ENCODE data around the gene CCDC82. TPM values are rescaled to one million over a fixed set of nuclear protein-coding genes. Genes with fewer than 3 reads are reported as not detected.

The CCDC82 gene
- total and polyA plus RNA-seq, 2 of the 4 experiments (the other 2 are of a cell fraction): 4.1 to 9.4 TPM

- Histone ChIP-seq H3K27ac (ENCODE audit: insufficient read depth, low read length) (peak overlapping the region; percentile 94), H3K4me1 (ENCODE audit: control insufficient read depth, insufficient read depth, low read length) (peaks cover 16% of the 10 kb centered on the region), H3K23ac (ENCODE audit: low read depth, low read length) (peak overlapping the region; percentile 95), H3K9me3 (ENCODE audit: control insufficient read depth, insufficient read depth, low read length) (no peaks in the 10 kb centered on the region), H4K5ac (ENCODE audit: low read depth, low read length) (peak overlapping the region; percentile 16), H3K9me1 (ENCODE audit: insufficient read depth, low read length) (peaks cover 10% of the 10 kb centered on the region), H3K9ac (ENCODE audit: low read depth, low read length) (peak overlapping the region; percentile 95), H3K14ac (replicated peaks; ENCODE audit: low read depth, low read length) (peak overlapping the region; percentile 94), H2AK9ac (replicated peaks; ENCODE audit: low read depth, low read length, poor library complexity) (peak overlapping the region; percentile 21), H3K18ac (ENCODE audit: low read depth, low read length) (peak overlapping the region; percentile 13), H3K56ac (ENCODE audit: extremely low read depth, insufficient read depth, low read length) (peak overlapping the region; percentile 85; the same call in 1 of the 2 replicates), H2BK120ac (ENCODE audit: low read depth, low read length) (peak overlapping the region; percentile 89), H2BK5ac (ENCODE audit: low read depth, low read length, poor library complexity, severe bottlenecking) (peak overlapping the region; percentile 92), H3K4me3 (ENCODE audit: insufficient read depth, low read depth, low read length) (peak overlapping the region; percentile 92), H4K91ac (ENCODE audit: insufficient read depth, low read depth, low read length) (peak overlapping the region; percentile 88), H2BK15ac (ENCODE audit: low read depth, low read length) (peak overlapping the region; percentile 72), H4K8ac (ENCODE audit: low read depth in 2 of 2, low read length in 2 of 2) (peak overlapping the region; percentile 17 to 87), H3K4me2 (ENCODE audit: low read depth, low read length) (peak overlapping the region; percentile 96), H3K79me1 (ENCODE audit: low read depth in 1 of 2, low read length in 2 of 2) (peaks cover 21 to 67% of the 10 kb centered on the region in 2 experiments; a peak in 3 of 4 replicates), H3K4ac (ENCODE audit: low read depth, low read length) (peak overlapping the region; percentile 93), H2BK20ac (ENCODE audit: low read depth, low read length) (peak overlapping the region; percentile 75), H2AK5ac (ENCODE audit: low read depth, low read length) (peak overlapping the region; percentile 82), H3K27me3 (ENCODE audit: control insufficient read depth, insufficient read depth, low read length) (no peaks in the 10 kb centered on the region), H3K36me3 (ENCODE audit: control insufficient read depth, insufficient read depth, low read length) (peaks cover 2% of the 10 kb centered on the region), H2AFZ (replicated peaks; ENCODE audit: low read length, poor library complexity) (peak overlapping the region; percentile 46), H4K20me1 (ENCODE audit: insufficient read depth, low read length) (peaks cover 2% of the 10 kb centered on the region; the same call in 1 of the 2 replicates)
- BruUV-seq (replicated peaks): no TSS peak
- peak; percentile 12; the same call in 1 of the 2 replicates for ATAC-seq (ENCODE audit: low read depth)
- ChIA-PET CTCF (interaction anchor here (0.6 to 5.1 kb wide), 5 partner anchors 31 to 285 kb away, joined by 3 to 34 read pairs (median 5); no protein-coding TSS in a partner anchor), POLR2A (ENCODE audit: unreplicated experiment) (interaction anchor here (0.7 kb wide), 1 partner anchor 81 kb away, joined by 3 read pairs; no protein-coding TSS in a partner anchor)
- WGBS, 2 experiments (ENCODE audit: extremely low coverage in 2 of 2, insufficient read length in 1 of 2): 25% methylated on average over 3 of the region's 4 CpGs; no CpG with 5 or more reads in 1 of the 2 experiments
- dilution Hi-C loops (cut with HindIII; ENCODE audit: low sequenced_read_pairs, unreplicated experiment) (no loop called here), in situ Hi-C loops (cut with MboI; ENCODE audit: low sequenced_read_pairs) (loop anchor here (5.0 kb wide), 2 partner anchors 178 to 288 kb away; no protein-coding TSS in a partner anchor), intact Hi-C loops (cut with micrococcal nuclease) (loop anchor here (5.0 kb wide), 2 partner anchors 83 to 328 kb away; no protein-coding TSS in a partner anchor)
- TF ChIP-seq RAD21 (IDR thresholded peaks at IDR 0.05; ENCODE audit: low read length) (peak; percentile 21; the same call in 1 of the 2 replicates), BHLHE40 (IDR thresholded peaks at IDR 0.05; ENCODE audit: low read depth, low read length) (no peak), RFX5 (IDR thresholded peaks at IDR 0.05; ENCODE audit: low read depth, low read length) (no peak)
- peak; percentile 56 for DNase-seq
Observed at GRCh38 chr11:96340555-96340885, 49.2 kb downstream of the CCDC82 start.

All from IMR-90 (cell line).